Liver (tissue), 9 donors: ENCODE data around the gene QDPR. TPM values are rescaled to one million over a fixed set of nuclear protein-coding genes. Genes with fewer than 3 reads are reported as not detected.

Experiments
- DNase-seq: peaks from one replicate; pipeline ENCODE4 v3.0.0-alpha.2; 2017; ENCODE audit warnings: low spot score
- H3K27ac ChIP-seq, 2 donors: one replicate each; pipeline ENCODE4 v1.7.0; 2013; ENCODE audit warnings: inconsistent platforms in 2 of 2, low read length in 2 of 2, control low read depth in 1 of 2, low read depth in 1 of 2, mild to moderate bottlenecking in 1 of 2
- H3K27me3 ChIP-seq, 4 donors: one replicate each; pipeline versions ENCODE4 v1.6.1 to v1.7.0; 2013; ENCODE audit warnings: low read length in 3 of 4, inconsistent platforms in 1 of 4, mild to moderate bottlenecking in 1 of 4, moderate library complexity in 1 of 4; ENCODE audit not compliant: control insufficient read depth in 4 of 4, insufficient read depth in 4 of 4
- H3K36me3 ChIP-seq, 4 donors: one replicate each; pipeline versions ENCODE4 v1.6.1 to v1.7.0; 2013; ENCODE audit warnings: low read length in 3 of 4, mild to moderate bottlenecking in 3 of 4, low read depth in 1 of 4, moderate library complexity in 1 of 4; ENCODE audit not compliant: control insufficient read depth in 4 of 4, insufficient read depth in 3 of 4
- H3K4me1 ChIP-seq, 4 donors: one replicate each; pipeline versions ENCODE4 v1.6.1 to v1.7.0; 2013; ENCODE audit warnings: low read length in 3 of 4, mild to moderate bottlenecking in 3 of 4, moderate library complexity in 1 of 4; ENCODE audit not compliant: control insufficient read depth in 4 of 4, insufficient read depth in 4 of 4
- H3K4me3 ChIP-seq, 3 donors: one replicate each; pipeline versions ENCODE4 v1.6.1 to v1.7.0; 2013; ENCODE audit warnings: low read length in 3 of 3, control low read depth in 1 of 3, low read depth in 1 of 3, mild to moderate bottlenecking in 1 of 3
- H3K9ac ChIP-seq, 2 donors: one replicate each; pipeline ENCODE4 v1.7.0; 2013; ENCODE audit warnings: low read length in 2 of 2, mild to moderate bottlenecking in 2 of 2, moderate library complexity in 2 of 2, control low read depth in 1 of 2, low read depth in 1 of 2
- H3K9me3 ChIP-seq, 4 donors: one replicate each; pipeline versions ENCODE4 v1.6.1 to v1.7.0; 2013; ENCODE audit warnings: low read length in 3 of 4; ENCODE audit not compliant: control insufficient read depth in 4 of 4
- ATF3 ChIP-seq: IDR thresholded peaks from 2 replicates; pipeline ENCODE4 v1.6.1; 2016; ENCODE audit warnings: antibody characterized with exemption
- CTCF ChIP-seq: fragments of 150-350 bp; IDR thresholded peaks from 2 replicates; pipeline ENCODE4 v1.5.1; 2017; ENCODE audit warnings: improper control_type of control experiment, low read depth, low read length; ENCODE audit not compliant: missing input control
- EGR1 ChIP-seq, 2 donors: IDR thresholded peaks; 2 replicates each; pipeline ENCODE4 v1.6.1; 2016 to 2018; ENCODE audit warnings: antibody characterized with exemption in 2 of 2, low read depth in 2 of 2
- FOXA1 ChIP-seq: IDR thresholded peaks from 2 replicates; pipeline ENCODE4 v1.6.1; 2016; ENCODE audit warnings: antibody characterized with exemption
- FOXA2 ChIP-seq: IDR thresholded peaks from 2 replicates; pipeline ENCODE4 v1.6.1; 2016; ENCODE audit warnings: antibody characterized with exemption
- GABPA ChIP-seq, 2 donors: IDR thresholded peaks in 1 of 2; conservative IDR thresholded peaks in 1 of 2; 2 replicates each; pipeline ENCODE4 v1.6.1; 2016; ENCODE audit warnings: antibody characterized with exemption in 2 of 2, mild to moderate bottlenecking in 1 of 2, moderate library complexity in 1 of 2
- HNF4A ChIP-seq, 2 donors: conservative IDR thresholded peaks; 2 replicates each; pipeline ENCODE4 v1.6.1; 2016; ENCODE audit warnings: antibody characterized with exemption in 2 of 2, mild to moderate bottlenecking in 2 of 2
- HNF4G ChIP-seq: IDR thresholded peaks from 2 replicates; pipeline ENCODE4 v1.6.1; 2016; ENCODE audit warnings: antibody characterized with exemption
- JUND ChIP-seq, 2 donors: IDR thresholded peaks; 2 replicates each; pipeline ENCODE4 v1.6.1; 2016; ENCODE audit warnings: antibody characterized with exemption in 2 of 2
- MAX ChIP-seq: IDR thresholded peaks from 2 replicates; pipeline ENCODE4 v1.6.1; 2016; ENCODE audit warnings: antibody characterized with exemption
- NR2F2 ChIP-seq: IDR thresholded peaks from 2 replicates; pipeline ENCODE4 v1.6.1; 2016; ENCODE audit warnings: antibody characterized with exemption
- RAD21 ChIP-seq, 2 donors: IDR thresholded peaks; 2 replicates each; pipeline ENCODE4 v1.6.1; 2016; ENCODE audit warnings: antibody characterized with exemption in 2 of 2, mild to moderate bottlenecking in 2 of 2
- RXRA ChIP-seq, 2 donors: IDR thresholded peaks; 2 replicates each; pipeline ENCODE4 v1.6.1; 2017 to 2018; ENCODE audit warnings: antibody characterized with exemption in 2 of 2, mild to moderate bottlenecking in 1 of 2
- SP1 ChIP-seq: IDR thresholded peaks from 2 replicates; pipeline ENCODE4 v1.6.1; 2018; ENCODE audit warnings: antibody characterized with exemption, mild to moderate bottlenecking
- TAF1 ChIP-seq: conservative IDR thresholded peaks from 2 replicates; pipeline ENCODE4 v1.6.1; 2016; ENCODE audit warnings: antibody characterized with exemption, mild to moderate bottlenecking
- YY1 ChIP-seq: IDR thresholded peaks from 2 replicates; pipeline ENCODE4 v1.6.1; 2016; ENCODE audit warnings: antibody characterized with exemption, mild to moderate bottlenecking
- ZBTB33 ChIP-seq: IDR thresholded peaks from 2 replicates; pipeline ENCODE4 v1.6.1; 2016; ENCODE audit warnings: antibody characterized with exemption
- WGBS: extraction: QIAGEN DNeasy Blood & Tissue Kit; methylation state at CpG from one replicate; pipeline ENCODE4 v1.1.7; 2013; 5-methylcytosine and 5-hydroxymethylcytosine counted together
- polyA plus RNA-seq, 2 donors: library from polyadenylated mRNA; stranded (reverse) in 1 of 2; unstranded in 1 of 2; fragments of 200-250 nt in 1 of 2; fragments of >200 nt in 1 of 2; fragmentation: Nextera tagmentation in 1 of 2; extraction: Ambion mirVana in 1 of 2; gene quantifications; one replicate each; pipeline versions ENCODE4 v1.2.1 to v1.2.3, GENCODE V29; 2013 to 2015
- total RNA-seq, 2 donors: library from RNA; depleted of rRNA; stranded (reverse); fragments of >200 nt; gene quantifications; one replicate each; pipeline ENCODE4 v1.2.3, GENCODE V29; 2014
- TF ChIP-seq, protein P1 (sequence below): IDR thresholded peaks from 2 replicates; pipeline ENCODE4 v1.6.1; 2016; ENCODE audit warnings: antibody characterized with exemption, mild to moderate bottlenecking
- donor health status: healthy.
- donor health status: healthy.
- donor health status: healthy.
- donor health status: healthy.
- donor health status: healthy.

Gene QDPR
- total and polyA plus RNA-seq, 4 donors = 38.0 to 137 (median 104) TPM

DNA sequence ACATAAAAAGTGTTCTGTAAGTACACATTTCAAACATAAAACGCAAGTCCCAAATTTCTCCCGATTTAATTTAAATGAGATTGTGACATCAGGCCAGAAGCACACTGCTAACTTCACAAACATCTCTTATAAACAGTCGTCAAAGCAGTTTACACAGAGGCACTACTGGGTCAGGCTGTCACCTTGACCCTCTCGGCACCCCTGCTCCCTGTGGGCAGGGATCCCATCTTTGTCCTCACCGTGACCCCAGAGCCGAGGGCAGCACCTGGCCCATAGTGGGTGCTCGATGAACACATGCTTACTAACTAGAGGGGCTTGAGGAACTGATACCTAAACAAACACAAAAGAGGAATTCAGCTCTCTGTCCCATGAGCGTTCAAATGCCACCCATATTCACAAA, 22.2 kb downstream of the QDPR start:
- Histone ChIP-seq H3K4me1 (peaks cover 21 to 49% (median 38%) of the 10 kb centered on the region in 4 donors), H3K27ac (peak overlapping the region; percentile 52 to 60), H3K27me3 (no peaks in the 10 kb centered on the region), H3K9me3 (no peaks in the 10 kb centered on the region), H3K36me3 (peaks cover 10 to 23% (median 21%) of the 10 kb centered on the region in 4 donors), H3K4me3 (no peak overlapping the region), H3K9ac (no peak overlapping the region)
- no peak for DNase-seq
- TF ChIP-seq JUND (IDR thresholded peaks at IDR 0.05) = peak in 1 of 2 donors; percentile 58
- peak; percentile 52 for TF ChIP-seq YY1
- peak; percentile 39 for TF ChIP-seq ZBTB33
- peak; percentile 38 for TF ChIP-seq MAX
- no peak for TF ChIP-seq HNF4G
- TF ChIP-seq EGR1 (IDR thresholded peaks at IDR 0.05; ENCODE audit: low read depth in 2 of 2) = no peak
- TF ChIP-seq RXRA (IDR thresholded peaks at IDR 0.05) = peak; percentile 98 to 99
- no peak for TF ChIP-seq CTCF
- no peak for TF ChIP-seq TAF1
- TF ChIP-seq GABPA (IDR thresholded peaks at IDR 0.05 in 1 of 2, conservative IDR thresholded peaks at IDR 0.05 in 1 of 2) = no peak
- peak; percentile 84 to 86 for TF ChIP-seq HNF4A (conservative IDR thresholded peaks at IDR 0.05)
- TF ChIP-seq, protein P1, sequence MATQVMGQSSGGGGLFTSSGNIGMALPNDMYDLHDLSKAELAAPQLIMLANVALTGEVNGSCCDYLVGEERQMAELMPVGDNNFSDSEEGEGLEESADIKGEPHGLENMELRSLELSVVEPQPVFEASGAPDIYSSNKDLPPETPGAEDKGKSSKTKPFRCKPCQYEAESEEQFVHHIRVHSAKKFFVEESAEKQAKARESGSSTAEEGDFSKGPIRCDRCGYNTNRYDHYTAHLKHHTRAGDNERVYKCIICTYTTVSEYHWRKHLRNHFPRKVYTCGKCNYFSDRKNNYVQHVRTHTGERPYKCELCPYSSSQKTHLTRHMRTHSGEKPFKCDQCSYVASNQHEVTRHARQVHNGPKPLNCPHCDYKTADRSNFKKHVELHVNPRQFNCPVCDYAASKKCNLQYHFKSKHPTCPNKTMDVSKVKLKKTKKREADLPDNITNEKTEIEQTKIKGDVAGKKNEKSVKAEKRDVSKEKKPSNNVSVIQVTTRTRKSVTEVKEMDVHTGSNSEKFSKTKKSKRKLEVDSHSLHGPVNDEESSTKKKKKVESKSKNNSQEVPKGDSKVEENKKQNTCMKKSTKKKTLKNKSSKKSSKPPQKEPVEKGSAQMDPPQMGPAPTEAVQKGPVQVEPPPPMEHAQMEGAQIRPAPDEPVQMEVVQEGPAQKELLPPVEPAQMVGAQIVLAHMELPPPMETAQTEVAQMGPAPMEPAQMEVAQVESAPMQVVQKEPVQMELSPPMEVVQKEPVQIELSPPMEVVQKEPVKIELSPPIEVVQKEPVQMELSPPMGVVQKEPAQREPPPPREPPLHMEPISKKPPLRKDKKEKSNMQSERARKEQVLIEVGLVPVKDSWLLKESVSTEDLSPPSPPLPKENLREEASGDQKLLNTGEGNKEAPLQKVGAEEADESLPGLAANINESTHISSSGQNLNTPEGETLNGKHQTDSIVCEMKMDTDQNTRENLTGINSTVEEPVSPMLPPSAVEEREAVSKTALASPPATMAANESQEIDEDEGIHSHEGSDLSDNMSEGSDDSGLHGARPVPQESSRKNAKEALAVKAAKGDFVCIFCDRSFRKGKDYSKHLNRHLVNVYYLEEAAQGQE = peak; percentile 53
- TF ChIP-seq NR2F2 = peak; percentile 87
- TF ChIP-seq FOXA2 = peak; percentile 89
- peak; percentile 25 to 46 for TF ChIP-seq RAD21 (IDR thresholded peaks at IDR 0.05)
- TF ChIP-seq SP1 = peak; percentile 92
- no peak for TF ChIP-seq ATF3
- TF ChIP-seq FOXA1 = peak; percentile 74
- WGBS = 39% methylated on average over 8 of the region's 8 CpGs
